GM12872 (cell line): Measurements from ENCODE around the gene PNPLA7.

Source experiments
- TF ChIP-seq, protein P1 (sequence below): IDR thresholded peaks from 3 replicates; pipeline ENCODE4 v1.5.1; 2011; ENCODE audit warnings: low read depth, mild to moderate bottlenecking, low read length, moderate library complexity; ENCODE audit not compliant: insufficient read depth

Gene PNPLA7

DNA sequence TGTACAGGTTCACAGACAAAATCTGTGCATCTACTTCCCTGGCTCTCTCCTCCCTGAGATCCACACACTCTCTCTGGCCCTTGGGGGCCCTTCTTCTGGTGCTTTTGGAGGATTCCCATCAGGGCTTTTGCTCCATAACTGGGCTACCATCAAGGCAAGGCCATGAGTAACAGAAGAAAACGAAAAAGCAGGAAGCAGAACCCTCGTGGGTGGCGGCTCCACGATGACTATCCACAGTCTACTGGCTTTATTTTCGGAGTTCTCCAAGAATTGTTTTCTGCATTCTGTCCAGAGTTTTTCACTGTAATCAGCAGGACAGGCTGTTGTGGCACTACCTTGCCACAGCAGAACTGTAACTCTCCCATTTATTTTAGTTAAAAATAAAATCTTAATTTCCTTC lies 19.9 kb downstream of the PNPLA7 start:
- TF ChIP-seq, protein P1, sequence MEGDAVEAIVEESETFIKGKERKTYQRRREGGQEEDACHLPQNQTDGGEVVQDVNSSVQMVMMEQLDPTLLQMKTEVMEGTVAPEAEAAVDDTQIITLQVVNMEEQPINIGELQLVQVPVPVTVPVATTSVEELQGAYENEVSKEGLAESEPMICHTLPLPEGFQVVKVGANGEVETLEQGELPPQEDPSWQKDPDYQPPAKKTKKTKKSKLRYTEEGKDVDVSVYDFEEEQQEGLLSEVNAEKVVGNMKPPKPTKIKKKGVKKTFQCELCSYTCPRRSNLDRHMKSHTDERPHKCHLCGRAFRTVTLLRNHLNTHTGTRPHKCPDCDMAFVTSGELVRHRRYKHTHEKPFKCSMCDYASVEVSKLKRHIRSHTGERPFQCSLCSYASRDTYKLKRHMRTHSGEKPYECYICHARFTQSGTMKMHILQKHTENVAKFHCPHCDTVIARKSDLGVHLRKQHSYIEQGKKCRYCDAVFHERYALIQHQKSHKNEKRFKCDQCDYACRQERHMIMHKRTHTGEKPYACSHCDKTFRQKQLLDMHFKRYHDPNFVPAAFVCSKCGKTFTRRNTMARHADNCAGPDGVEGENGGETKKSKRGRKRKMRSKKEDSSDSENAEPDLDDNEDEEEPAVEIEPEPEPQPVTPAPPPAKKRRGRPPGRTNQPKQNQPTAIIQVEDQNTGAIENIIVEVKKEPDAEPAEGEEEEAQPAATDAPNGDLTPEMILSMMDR, result no peak

DNA sequence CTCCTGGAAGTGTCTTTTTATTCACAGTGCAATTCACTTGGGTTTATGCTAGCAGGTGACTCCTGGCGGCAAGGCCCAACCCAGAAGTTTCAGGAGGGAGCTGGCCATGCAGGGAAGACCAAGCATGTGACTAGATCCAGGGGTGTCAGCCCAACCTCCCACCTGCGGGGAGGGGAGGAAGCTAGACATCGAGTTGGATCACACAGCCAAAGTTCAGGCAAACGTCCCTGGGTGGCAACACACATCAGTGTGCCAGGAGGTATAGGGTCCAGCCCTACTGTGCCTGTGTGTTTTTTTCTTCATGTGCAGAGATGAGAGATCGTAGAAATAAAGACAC lies 25.3 kb downstream of the PNPLA7 start:
- TF ChIP-seq, protein P1, result no peak

- TF ChIP-seq, protein P1, result no peak
These were observed 25.8 kb downstream of the PNPLA7 start for GRCh38 chr9:137524161-137524980.

DNA sequence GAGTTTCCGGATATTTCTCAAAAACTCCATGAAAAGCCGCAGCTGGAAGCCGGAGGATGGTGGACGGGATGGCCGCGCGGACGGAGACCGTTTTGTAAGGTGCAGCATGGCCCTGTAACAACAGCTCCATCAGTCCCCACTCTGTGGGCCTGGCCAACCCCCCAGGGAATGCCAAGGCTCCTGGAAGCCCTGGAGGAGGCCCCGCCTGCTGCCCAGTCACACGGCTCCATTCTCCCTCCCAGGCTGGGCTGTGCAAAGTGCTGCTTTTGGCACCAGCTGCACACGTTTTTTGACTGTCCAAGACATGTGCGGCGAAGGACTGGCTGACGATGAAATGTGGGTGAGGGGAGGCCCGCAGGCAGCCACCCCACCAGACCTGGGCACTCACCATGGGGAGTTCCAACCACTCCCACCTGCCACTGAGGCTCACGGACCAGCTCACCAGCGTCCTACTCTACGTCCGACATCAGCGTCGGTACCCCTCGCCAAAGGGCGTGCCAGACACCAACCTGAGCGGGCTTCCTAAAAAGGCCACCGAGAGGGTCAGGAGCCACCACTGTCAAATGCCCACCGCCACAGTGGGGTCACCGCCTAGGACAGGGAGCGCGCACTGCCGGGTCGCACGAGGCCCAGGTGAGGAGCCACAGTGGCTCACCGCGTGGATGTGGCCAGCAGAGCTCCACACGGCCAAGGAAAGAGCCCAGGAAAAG lies 27.3 kb downstream of the PNPLA7 start:
- TF ChIP-seq, protein P1, result no peak

DNA sequence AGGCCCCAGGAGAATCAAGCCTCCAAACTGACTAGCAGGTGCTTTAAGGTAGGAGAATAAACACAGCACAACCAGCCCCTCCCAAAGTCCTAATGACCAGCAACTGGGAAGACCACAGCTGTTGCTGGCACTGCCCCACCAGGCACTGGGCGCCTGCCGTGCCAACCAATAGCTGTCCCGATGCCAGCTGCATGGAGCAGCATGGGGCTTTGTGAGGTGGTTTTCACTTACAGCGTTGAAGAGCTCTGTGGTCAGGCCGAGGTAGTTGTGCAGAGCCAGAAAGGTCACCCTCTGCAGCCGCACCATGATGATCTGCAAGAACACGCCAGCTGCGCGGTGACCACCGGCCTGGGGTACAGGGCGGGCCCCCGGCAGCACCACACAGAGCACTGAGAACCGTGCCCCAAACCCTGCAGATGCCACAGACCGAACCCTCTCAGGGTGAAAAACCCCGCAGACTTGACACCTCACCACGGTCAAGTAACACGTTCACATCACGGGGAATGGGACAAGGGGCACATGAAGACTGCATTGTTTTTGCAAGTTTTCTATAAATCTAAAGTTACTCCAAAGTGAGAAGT lies 28.7 kb downstream of the PNPLA7 start:
- TF ChIP-seq, protein P1, result no peak

DNA sequence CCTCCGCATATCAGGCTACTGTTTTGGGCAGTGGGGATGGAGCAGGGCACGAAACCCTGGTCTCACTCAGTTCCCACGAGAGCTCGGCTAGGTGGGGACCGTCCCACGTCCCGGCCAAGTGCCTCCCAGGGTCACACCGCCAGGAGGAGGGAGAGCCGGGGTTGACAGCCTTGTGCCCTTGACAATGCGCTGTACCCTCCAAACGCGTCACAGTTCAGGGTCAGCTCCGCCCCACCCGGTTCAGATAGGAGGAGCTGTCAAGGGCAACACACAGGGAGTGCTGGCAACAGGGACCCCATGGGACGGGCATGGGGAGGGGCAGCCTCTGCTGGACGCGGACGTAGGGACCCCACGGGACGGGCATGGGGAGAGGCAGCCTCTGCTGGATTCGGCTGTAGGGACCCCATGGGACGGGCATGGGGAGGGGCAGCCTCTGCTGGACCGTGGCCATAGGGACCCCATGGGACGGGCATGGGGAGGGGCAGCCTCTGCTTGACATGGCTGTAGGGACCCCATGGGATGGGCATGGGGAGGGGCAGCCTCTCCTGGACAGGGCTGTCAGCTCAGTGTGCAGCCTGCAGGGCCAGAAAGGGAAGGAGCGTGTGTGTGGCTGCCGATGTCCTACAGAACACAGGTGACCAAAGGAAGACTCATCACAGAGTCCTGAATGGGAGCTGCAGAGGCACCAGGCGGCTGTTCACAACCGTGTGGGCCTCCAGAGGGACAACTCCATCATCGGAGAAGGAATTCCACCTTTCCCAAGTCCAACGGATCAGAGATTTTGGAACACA lies 29.4 kb downstream of the PNPLA7 start:
- TF ChIP-seq, protein P1, result no peak

GRCh38 chr9:137519553-137519952 lies 30.6 kb downstream of the PNPLA7 start:
- TF ChIP-seq, protein P1, result no peak
